Cardiac fibroblast (primary cell): ENCODE results near the gene LRMDA.

Experiments used
- DNase-seq, 2 donors: peaks; one replicate each; pipeline versions ENCODE4 v3.0.0 to v3.0.0-alpha.2; 2010; ENCODE audit warnings: low read depth in 2 of 2
- H3K4me3 ChIP-seq, 2 donors: replicated peaks in 1 of 2; 1 replicate in 1 of 2; 2 replicates in 1 of 2; pipeline ENCODE4 v1.5.1; 2011; ENCODE audit warnings: low read depth in 2 of 2, low read length in 2 of 2, mild to moderate bottlenecking in 2 of 2, moderate library complexity in 1 of 2
- CTCF ChIP-seq: IDR thresholded peaks from one replicate; pipeline ENCODE4 v1.5.1; 2011; ENCODE audit warnings: low read depth, mild to moderate bottlenecking, low read length, inconsistent platforms

The LRMDA gene

GRCh38 chr10:75437693-75438092, 6.3 kb downstream of the LRMDA start:
- no peak for DNase-seq
- no peak for TF ChIP-seq CTCF

GRCh38 chr10:75438275-75438674, 6.9 kb downstream of the LRMDA start:
- no peak for DNase-seq
- no peak overlapping the region for H3K4me3 ChIP-seq
- no peak for TF ChIP-seq CTCF

More at GRCh38 chr10:75437693-75438092, 6.3 kb downstream of the LRMDA start:
- no peak overlapping the region for H3K4me3 ChIP-seq

- TF ChIP-seq CTCF: no peak
- DNase-seq: no peak
- H3K4me3 ChIP-seq: no peak overlapping the region
These were observed 8.4 kb downstream of the LRMDA start for GRCh38 chr10:75439811-75440210.

GRCh38 chr10:75440271-75440793, 8.9 kb downstream of the LRMDA start:
- H3K4me3 ChIP-seq: no peak overlapping the region
- DNase-seq: no peak
- TF ChIP-seq CTCF: no peak

GRCh38 chr10:75441196-75441595, 9.8 kb downstream of the LRMDA start:
- no peak for TF ChIP-seq CTCF
- H3K4me3 ChIP-seq: no peak overlapping the region
- no peak for DNase-seq

- TF ChIP-seq CTCF: no peak
- no peak for DNase-seq
These were observed 10.3 kb downstream of the LRMDA start for GRCh38 chr10:75441682-75442081.

GRCh38 chr10:75443362-75443761, 11.9 kb downstream of the LRMDA start:
- TF ChIP-seq CTCF: no peak
- no peak overlapping the region for H3K4me3 ChIP-seq
- DNase-seq: no peak

More at GRCh38 chr10:75441682-75442081, 10.3 kb downstream of the LRMDA start:
- no peak overlapping the region for H3K4me3 ChIP-seq
